LNCaP clone FGC (cell line): ENCODE results near the gene TMEM198.

ENCODE experiments used
- DNase-seq: peaks from one replicate; pipeline ENCODE4 v3.0.0-alpha.2; 2011; ENCODE audit warnings: low read depth
- H3K4me3 ChIP-seq: 2 replicates; pipeline ENCODE4 v1.5.1; 2011; ENCODE audit warnings: mild to moderate bottlenecking, low read depth, low read length, control low read depth
- CTCF ChIP-seq: IDR thresholded peaks from 2 replicates; pipeline ENCODE4 v1.5.1; 2012; ENCODE audit warnings: mild to moderate bottlenecking; ENCODE audit not compliant: control insufficient read depth, insufficient read depth; ENCODE audit errors: extremely low read depth

TMEM198 gene

GRCh38 chr2:219510512-219511135 is 33.2 kb upstream of the TMEM198 start:
- no peak for DNase-seq
- TF ChIP-seq CTCF = no peak
- H3K4me3 ChIP-seq = no peak overlapping the region

- DNase-seq = no peak
- no peak for TF ChIP-seq CTCF
- no peak overlapping the region for H3K4me3 ChIP-seq
Measured at GRCh38 chr2:219511547-219512325, 32.1 kb upstream of the TMEM198 start.

- H3K4me3 ChIP-seq = no peak overlapping the region
- no peak for DNase-seq
- TF ChIP-seq CTCF = no peak
Measured at GRCh38 chr2:219512524-219513216, 31.2 kb upstream of the TMEM198 start.

GRCh38 chr2:219513787-219514186 is 30.0 kb upstream of the TMEM198 start:
- H3K4me3 ChIP-seq = no peak overlapping the region
- no peak for TF ChIP-seq CTCF
- no peak for DNase-seq

GRCh38 chr2:219514196-219514761 is 29.5 kb upstream of the TMEM198 start, which contains the start of gene ASIC4:
ASIC4 (plus strand) TSS chr2:219514482; CDS start chr2:219514725, 243 bp downstream.
- TF ChIP-seq CTCF = no peak
- H3K4me3 ChIP-seq = no peak within 1 kb of the TSS
- no peak for DNase-seq

GRCh38 chr2:219514836-219515235 is 29.0 kb upstream of the TMEM198 start:
- H3K4me3 ChIP-seq = no peak overlapping the region
- TF ChIP-seq CTCF = no peak
- no peak for DNase-seq
